ENCODE results near the gene COPE.
A peak's percentile ranks its signal among the peaks of the same experiment; 100 is the strongest.
"Not testable (repeated sequence)": the region's sequence is repeated elsewhere in the genome, so short reads cannot be mapped to it uniquely, and the experiment has no call there.

The COPE gene

GRCh38 chr19:18919086-18919899, at the start of gene COPE, which contains the start of gene DDX49:
TSS of gene COPE (minus strand) at chr19:18919387. CDS start at chr19:18919348, 39 bp downstream.
TSS of gene DDX49 (plus strand) at chr19:18919715. CDS start at chr19:18919742, 27 bp downstream.
- peak; percentile 99 for DNase-seq

GRCh38 chr19:18967358-18968146, 48.4 kb upstream of the COPE start:
- DNase-seq, result peak; percentile 87

- DNase-seq, result no peak
Measured at GRCh38 chr19:18966307-18966706, 47.1 kb upstream of the COPE start.

DNA sequence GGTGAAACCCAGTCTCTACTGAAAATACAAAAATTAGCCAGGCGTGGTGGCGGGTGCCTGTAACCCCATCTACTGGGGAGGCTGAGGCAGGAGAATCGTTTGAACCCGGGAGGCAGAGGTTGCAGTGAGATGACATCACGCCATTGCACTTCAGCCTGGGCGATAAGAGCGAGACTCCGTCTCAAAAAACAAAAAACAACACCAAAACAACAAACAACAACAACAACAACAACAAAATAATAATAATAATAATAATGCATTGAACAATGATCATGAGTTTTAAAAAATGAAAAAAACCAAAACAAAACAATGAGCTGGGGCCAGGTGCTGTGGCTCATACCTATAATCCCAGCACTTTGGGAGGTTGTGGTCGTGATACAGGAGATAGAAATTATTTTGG, 44.9 kb upstream of the COPE start:
- DNase-seq, result no peak

DNA sequence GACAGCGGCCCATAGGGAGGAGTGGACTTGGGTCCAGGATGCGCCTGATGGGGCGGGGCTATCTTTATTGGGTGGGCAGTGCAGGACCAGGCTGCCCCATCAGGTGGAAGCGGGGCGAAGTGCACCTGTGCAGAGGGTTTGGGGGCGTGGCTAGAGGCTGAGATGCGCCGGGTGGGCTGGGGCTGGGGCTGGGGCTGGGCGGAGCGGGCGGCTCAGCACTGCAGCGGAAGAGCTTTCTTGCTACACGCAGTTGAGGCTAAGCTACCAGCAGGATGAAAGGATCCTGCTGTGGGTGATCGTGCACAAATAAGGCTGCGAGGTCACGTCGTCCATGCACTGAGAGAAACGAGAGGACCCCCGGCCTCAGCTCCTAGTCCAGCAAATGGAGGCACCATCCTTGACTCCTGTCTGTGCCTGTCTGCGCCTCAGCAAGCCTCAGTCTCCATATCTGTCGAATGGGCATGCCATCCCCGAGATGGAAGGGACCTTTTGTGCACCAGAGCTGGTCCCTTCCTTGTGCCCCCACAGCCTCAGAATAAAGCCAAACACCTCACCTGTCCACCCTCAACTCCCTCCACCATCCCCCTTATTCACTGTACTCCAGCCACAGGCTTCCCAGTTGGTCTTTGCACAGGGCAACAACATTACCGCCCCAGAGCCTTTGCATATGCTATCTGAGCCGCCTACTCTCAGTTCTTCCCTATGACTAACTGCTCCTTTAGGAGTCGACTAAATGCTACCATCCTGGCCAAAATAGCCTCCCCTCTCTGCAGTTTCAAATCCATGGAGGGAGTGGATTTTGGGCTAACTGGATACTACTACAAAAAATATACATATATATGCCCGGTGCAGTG, 42.8 kb upstream of the COPE start:
- DNase-seq, result no peak

DNA sequence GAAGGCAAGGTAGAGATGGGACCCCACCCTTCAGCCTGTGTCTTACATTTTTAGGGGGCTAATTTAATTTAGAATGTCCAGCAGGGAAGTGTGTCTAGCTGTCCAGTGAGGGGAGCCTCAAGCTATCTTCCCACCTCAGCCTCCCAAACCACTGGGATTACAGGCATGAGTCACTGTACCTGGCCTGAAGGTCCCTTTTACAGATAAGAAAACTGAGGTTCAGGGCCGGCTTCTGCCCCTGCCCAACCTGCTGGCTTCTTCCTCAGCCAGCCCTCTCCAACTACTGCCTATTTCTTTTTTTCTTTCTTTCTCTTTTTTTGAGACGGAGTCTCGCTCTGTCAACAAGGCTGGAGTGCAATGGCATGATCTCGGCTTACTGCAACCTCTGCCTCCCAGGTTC, 41.2 kb upstream of the COPE start:
- no peak for DNase-seq

GRCh38 chr19:18955042-18955441, 35.9 kb upstream of the COPE start:
- DNase-seq, result no peak

DNA sequence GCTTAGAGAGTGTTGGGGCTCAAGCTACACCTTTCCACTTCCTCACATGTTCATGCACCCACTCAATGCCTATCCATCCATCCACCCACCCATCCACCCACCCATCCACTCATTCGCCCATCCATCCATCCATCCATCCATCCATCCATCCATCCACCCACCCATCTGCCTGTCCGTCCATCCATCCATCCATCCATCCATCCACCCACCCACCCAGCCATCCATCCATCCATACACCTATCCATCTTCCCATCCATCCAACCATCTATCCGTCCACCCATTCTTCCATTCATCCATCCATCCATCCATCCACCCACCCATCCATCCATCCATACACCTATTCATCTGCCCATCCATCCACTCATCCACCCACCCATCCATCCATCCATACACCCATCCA, 34.9 kb upstream of the COPE start:
- no peak for DNase-seq

DNA sequence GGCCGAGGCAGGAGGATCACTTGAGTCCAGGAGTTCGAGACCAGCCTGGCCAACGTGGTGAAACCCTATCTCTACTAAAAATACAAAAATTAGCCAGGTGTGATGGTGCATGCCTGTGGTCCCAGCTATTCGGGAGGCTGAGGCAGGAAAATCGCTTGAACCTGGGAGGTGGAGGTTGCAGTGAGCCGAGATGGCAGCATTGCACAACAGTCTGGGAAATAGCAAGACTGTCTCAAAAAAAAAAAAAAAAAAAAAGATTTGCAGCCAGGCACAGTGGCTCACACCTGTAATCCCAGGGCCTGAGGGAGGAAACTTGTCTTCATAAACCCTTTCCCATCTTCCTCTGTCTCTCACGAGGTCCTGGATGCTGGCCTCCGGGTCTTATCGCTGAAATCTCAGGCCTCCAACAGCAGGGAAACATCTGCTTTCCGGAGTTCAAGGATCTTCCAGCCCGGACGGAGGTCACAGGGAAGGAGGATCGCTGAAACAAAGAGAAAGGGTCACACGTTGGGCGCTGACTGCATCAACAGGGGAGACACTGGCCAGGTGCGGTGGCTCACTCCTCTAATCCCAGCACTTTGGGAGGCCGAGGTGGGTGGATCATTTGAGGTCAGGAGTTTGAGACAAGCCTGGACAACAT, 33.3 kb upstream of the COPE start:
- not testable (repeated sequence) for DNase-seq

DNA sequence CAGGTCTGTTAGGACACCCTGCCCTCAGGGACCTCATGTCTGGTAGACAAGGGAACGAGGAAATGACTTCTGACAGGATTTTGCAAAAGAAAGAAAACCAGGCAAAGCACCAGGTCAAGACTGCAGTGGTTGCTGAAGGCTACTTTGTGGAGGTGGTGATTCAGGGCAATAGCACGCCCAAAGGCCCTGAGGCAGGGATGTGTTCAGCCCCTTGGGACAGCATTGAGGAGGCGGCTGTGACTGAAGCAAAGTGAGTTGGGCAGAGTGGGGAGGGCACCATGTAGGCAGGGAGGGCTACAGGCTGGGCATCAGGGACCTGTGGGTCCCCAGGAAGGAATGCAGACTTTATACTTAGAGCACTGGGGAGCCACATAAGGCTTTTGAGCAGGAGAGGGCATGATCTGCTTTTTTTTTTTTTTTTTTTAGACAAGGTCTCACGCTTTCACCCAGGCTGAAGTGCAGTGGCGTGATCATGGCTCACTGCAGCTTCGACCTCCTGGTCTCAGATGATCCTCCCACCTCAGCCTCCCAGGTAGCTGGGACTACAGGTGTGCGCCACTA, 32.6 kb upstream of the COPE start:
- no peak for DNase-seq

- DNase-seq, result no peak
Measured at GRCh38 chr19:18949858-18950257, 30.7 kb upstream of the COPE start.

GRCh38 chr19:18948976-18949356, 29.8 kb upstream of the COPE start:
- no peak for DNase-seq

GRCh38 chr19:18948075-18948975, 29.1 kb upstream of the COPE start:
- no peak for DNase-seq

DNA sequence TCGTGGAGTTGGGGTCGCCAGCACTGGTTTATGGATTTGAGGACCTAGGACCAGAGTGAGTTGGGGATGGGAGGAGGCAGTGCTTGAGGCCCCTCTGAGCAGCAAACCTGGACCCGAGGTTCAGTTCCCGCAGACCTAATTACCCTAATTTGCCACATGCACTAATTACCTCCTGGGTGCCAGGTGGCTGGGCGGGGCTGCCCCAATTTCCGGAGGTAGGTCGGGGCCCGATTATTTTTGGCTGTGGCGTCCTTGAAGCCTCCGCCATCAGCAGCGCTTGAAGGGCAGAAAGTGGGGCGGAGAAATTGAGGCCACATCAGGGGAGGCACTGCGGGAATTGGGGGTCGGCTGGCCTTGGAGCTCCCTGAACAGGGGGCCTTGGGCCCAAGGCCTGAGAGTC, 27.7 kb upstream of the COPE start:
- no peak for DNase-seq

DNA sequence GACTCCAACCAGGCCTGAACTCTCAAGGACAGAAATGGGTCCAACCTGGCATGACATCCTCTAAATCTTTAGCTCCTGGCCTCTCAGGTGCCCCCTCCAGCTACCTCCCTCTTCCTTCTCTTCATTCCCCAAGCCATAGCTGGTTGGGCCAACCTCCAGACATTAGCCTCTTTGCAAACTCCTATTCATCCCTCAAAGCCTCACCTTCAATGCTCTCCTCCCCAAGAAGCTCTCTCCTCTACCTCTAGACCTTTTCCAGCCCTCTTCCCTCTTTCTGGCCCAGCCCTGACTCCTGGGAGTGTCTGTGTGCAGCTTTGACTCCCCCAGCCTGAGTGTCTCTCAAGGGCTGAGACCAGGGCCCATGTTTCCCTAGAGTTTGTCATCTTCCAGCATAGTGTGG, 27.1 kb upstream of the COPE start:
- no peak for DNase-seq

DNA sequence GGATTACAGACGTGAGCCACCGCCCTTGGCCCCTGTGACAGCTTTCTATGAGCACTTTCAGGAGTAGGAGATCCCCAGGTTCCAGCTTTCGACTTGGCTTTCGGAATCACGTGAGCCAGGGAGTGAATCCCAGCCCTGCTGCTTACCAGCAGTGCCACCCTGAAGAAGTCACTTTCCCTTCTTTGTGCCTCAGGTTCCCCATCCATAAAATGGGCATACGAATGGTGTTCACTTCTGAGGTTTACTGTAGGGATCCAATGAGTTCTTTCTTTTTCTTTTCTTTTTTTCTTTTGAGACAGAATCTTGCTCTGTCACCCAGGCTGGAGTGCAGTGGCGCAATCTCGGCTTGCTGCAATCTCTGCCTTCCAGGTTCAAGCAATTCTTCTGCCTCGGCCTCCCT, 26.1 kb upstream of the COPE start:
- no peak for DNase-seq

DNA sequence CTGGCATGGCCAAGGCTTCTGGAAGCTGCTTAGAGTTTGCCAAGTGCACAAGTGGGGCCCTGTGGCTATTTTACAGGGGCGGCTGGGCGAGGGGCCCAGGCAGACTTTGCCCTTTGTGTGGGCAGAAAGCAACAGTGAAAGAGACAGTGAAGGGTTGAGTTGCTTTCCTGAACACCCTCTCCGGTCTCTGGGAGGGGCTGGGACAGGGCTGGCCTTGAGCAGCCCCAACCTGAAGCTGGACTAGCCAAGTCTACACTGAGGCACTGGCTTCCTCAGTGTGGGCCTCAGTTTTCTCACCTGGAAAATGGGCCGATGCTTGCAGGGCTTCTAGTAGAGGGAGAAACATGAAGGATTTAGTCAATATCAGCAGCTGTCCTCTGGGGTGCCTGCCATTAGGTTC, 24.3 kb upstream of the COPE start:
- no peak for DNase-seq

DNA sequence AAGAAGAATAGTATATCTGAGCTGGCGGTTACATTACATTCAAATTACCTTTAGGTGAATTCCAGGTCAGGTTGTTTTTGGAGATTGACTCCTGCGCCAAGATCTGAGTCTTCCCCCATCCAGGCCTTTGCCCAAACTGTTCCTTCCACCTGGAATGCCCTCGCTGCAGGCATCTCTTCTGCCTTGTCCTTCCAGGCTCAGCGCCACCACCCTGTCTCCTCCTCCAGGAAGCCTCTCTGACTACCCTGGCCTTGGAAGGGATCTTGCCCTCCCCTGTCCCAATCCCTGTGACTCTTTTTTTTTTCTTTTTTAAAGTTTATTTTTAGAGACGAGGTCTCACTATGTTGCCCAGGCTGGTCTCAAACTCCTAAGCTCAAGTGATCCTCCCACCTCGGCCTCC, 23.5 kb upstream of the COPE start:
- no peak for DNase-seq

- no peak for DNase-seq
Measured at GRCh38 chr19:18941628-18942354, 22.6 kb upstream of the COPE start.

GRCh38 chr19:18940769-18941627, 21.8 kb upstream of the COPE start, which contains the start of gene HOMER3:
TSS of gene HOMER3 (minus strand) at chr19:18941217. CDS start at chr19:18938982, 2,235 bp downstream.
- peak; percentile 27 for DNase-seq
